K562 (cell line): ENCODE data around the gene TSPOAP1. TPM values are rescaled to one million over a fixed set of nuclear protein-coding genes. Genes with fewer than 3 reads are reported as not detected.

ENCODE experiments used
- ATAC-seq: fragments of 200-7000 bp; cut with Tn5 transposase; 3 replicates; pipeline ENCODE4 v1.9.1; 2020; ENCODE audit warnings: moderate library complexity
- BruUV-seq: library from RNA; stranded (reverse); fragments of 400-500 nt; replicated peaks from 2 replicates; lab custom pipeline; 2021; lab: Mats Ljungman, UMichigan
- CTCF ChIA-PET: fragments of 300-600 bp; formaldehyde crosslinking; extraction: SDS; loops from one replicate; lab custom pipeline; 2021; ENCODE audit warnings: low intra/inter-chr PET ratio; lab: Yijun Ruan, JAX
- POLR2A ChIA-PET: fragments of 300-600, 350-650 bp; sonication (Branson Sonifier 250); formaldehyde crosslinking; extraction: SDS; loops from one replicate; lab custom pipeline; 2021; ENCODE audit warnings: antibody characterized with exemption, inconsistent platforms; lab: Yijun Ruan, JAX
- DNase-seq, 4 experiments: peaks; one replicate each; pipeline versions ENCODE4 v3.0.0 to v3.0.0-alpha.2; 2011 to 2018; ENCODE audit warnings: low spot score in 3 of 4, mixed read lengths in 3 of 4; ENCODE audit errors: extremely low read depth in 1 of 4
- FAIRE-seq: peaks from 2 replicates; lab custom pipeline; 2011; peaks lifted over from hg19 to GRCh38; lab: Jason Lieb, UNC
- H2AFZ ChIP-seq: 2 replicates; pipeline ENCODE4 v1.6.0; 2011; ENCODE audit warnings: low read depth, low read length, control low read depth, inconsistent platforms
- H3K27ac ChIP-seq: fragments of 200-600 bp; 3 replicates; pipeline ENCODE4 v1.8.0; 2011; ENCODE audit warnings: low read depth, mild to moderate bottlenecking, control low read depth, inconsistent platforms, low read length, moderate library complexity, mixed read lengths; ENCODE audit errors: extremely low read depth
- H3K27me3 ChIP-seq, 2 experiments: fragments of 300-600 bp in 1 of 2; 2 replicates in 1 of 2; 3 replicates in 1 of 2; pipeline versions ENCODE4 v1.6.0 to v1.8.0; 2011; ENCODE audit warnings: inconsistent platforms in 2 of 2, low read length in 2 of 2, mild to moderate bottlenecking in 1 of 2, mixed read lengths in 1 of 2, moderate library complexity in 1 of 2; ENCODE audit not compliant: control insufficient read depth in 2 of 2, insufficient read depth in 2 of 2
- H3K36me3 ChIP-seq: fragments of 300-600 bp; 3 replicates; pipeline ENCODE4 v1.8.0; 2011; ENCODE audit warnings: mild to moderate bottlenecking, low read length, inconsistent platforms; ENCODE audit not compliant: control insufficient read depth, insufficient read depth
- H3K4me1 ChIP-seq, 2 experiments: fragments of 200-600 bp in 1 of 2; replicated peaks in 1 of 2; 2 replicates in 1 of 2; 3 replicates in 1 of 2; pipeline versions ENCODE4 v1.5.1 to v1.8.0; 2011; ENCODE audit warnings: inconsistent platforms in 2 of 2, low read length in 2 of 2, mild to moderate bottlenecking in 1 of 2, mixed read lengths in 1 of 2, moderate library complexity in 1 of 2; ENCODE audit not compliant: control insufficient read depth in 2 of 2, insufficient read depth in 2 of 2
- H3K4me2 ChIP-seq: 2 replicates; pipeline ENCODE4 v1.6.1; 2011; ENCODE audit warnings: low read length, control low read depth, inconsistent platforms, mixed read lengths; ENCODE audit not compliant: insufficient read depth
- H3K4me3 ChIP-seq: fragments of 200-600 bp; sonication (generic), shearing (Covaris generic); 2 replicates; pipeline ENCODE4 v1.5.1; 2016; ENCODE audit warnings: control low read depth, inconsistent platforms
- H3K79me2 ChIP-seq: fragments of 200-600 bp; 3 replicates; pipeline ENCODE4 v1.8.0; 2011; ENCODE audit warnings: low read length, inconsistent platforms; ENCODE audit not compliant: control insufficient read depth, insufficient read depth
- H3K9ac ChIP-seq, 2 experiments: 2 replicates each; pipeline versions ENCODE4 v1.6.0 to v1.6.1; 2011; ENCODE audit warnings: low read depth in 2 of 2, low read length in 2 of 2, control low read depth in 1 of 2, inconsistent platforms in 1 of 2, mild to moderate bottlenecking in 1 of 2, mixed read lengths in 1 of 2; ENCODE audit not compliant: insufficient read depth in 1 of 2
- H3K9me1 ChIP-seq: one replicate; pipeline ENCODE4 v1.6.0; 2011; ENCODE audit warnings: inconsistent platforms, mild to moderate bottlenecking, low read length, moderate library complexity; ENCODE audit not compliant: control insufficient read depth, insufficient read depth
- H3K9me3 ChIP-seq: replicated peaks from 2 replicates; pipeline ENCODE4 v1.5.1; 2011; ENCODE audit warnings: low read depth, low read length, inconsistent platforms; ENCODE audit not compliant: control insufficient read depth, insufficient read depth
- H4K20me1 ChIP-seq: replicated peaks from 2 replicates; pipeline ENCODE4 v1.6.1; 2011; ENCODE audit warnings: low read length, inconsistent platforms, mixed read lengths; ENCODE audit not compliant: control insufficient read depth, insufficient read depth
- CCAR2 ChIP-seq: fragments of 200-400 bp; formaldehyde crosslinking; IDR thresholded peaks from 2 replicates; pipeline ENCODE4 v1.6.1; 2017; ENCODE audit warnings: mild to moderate bottlenecking, low read depth, low read length
- FOXP1 ChIP-seq: sonication (generic); formaldehyde crosslinking; IDR thresholded peaks from 2 replicates; pipeline ENCODE4 v1.8.0; 2022; ENCODE audit warnings: mild to moderate bottlenecking, missing genetic modification reagents
- SIRT6 ChIP-seq: IDR thresholded peaks from one replicate; pipeline ENCODE4 v1.6.1; 2012; ENCODE audit warnings: low read depth, mild to moderate bottlenecking, control low read depth, inconsistent platforms, low read length, moderate library complexity
- ZEB2 ChIP-seq: fragments of 450-650 bp; IDR thresholded peaks from 2 replicates; pipeline ENCODE4 v1.6.1; 2016
- ZNF707 ChIP-seq: fragments of 250-450 bp; sonication (Bioruptor Pico); conservative IDR thresholded peaks from 2 replicates; pipeline ENCODE4 v1.8.0; 2022; ENCODE audit warnings: inconsistent platforms, mild to moderate bottlenecking, moderate library complexity
- ZNF77 ChIP-seq: fragments of 250-450 bp; sonication (Bioruptor Pico); IDR thresholded peaks from 2 replicates; pipeline ENCODE4 v1.5.0; 2020
- WGBS: fragments of 100-300 bp; shearing (Covaris generic); methylation state at CpG from one replicate; pipeline ENCODE4 v1.1.6; 2016; ENCODE audit warnings: low coverage, mixed read lengths; ENCODE audit not compliant: insufficient coverage; ENCODE audit errors: missing lambda C conversion rate; 5-methylcytosine and 5-hydroxymethylcytosine counted together
- in situ Hi-C: fragments of 300-500 bp; cut with MboI; formaldehyde crosslinking; loops from 4 replicates; pipeline ENCODE4 v1.15.0; 2018; ENCODE audit warnings: inconsistent platforms, mixed read lengths
- intact Hi-C: fragments of 100-400 bp; cut with micrococcal nuclease; formaldehyde crosslinking; loops from 2 replicates; pipeline ENCODE4 v1.14.2; 2022
- polyA plus RNA-seq, 8 experiments: library from polyadenylated mRNA; depleted of rRNA in 4 of 8; stranded (reverse) in 5 of 8; unstranded in 3 of 8; fragments of >200 nt; fragmentation: Nextera tagmentation in 2 of 8; fragmentation: Illumina TruSeq in 1 of 8; extraction: Ambion mirVana in 2 of 8; extraction: Trizol in 1 of 8; gene quantifications; 2 replicates each; pipeline versions ENCODE4 v1.2.1 to v1.2.3, GENCODE V29; 2011 to 2014; ENCODE audit warnings: inconsistent platforms in 1 of 8, missing spikeins in 1 of 8
- total RNA-seq, 7 experiments: library from RNA; depleted of rRNA in 6 of 7; stranded (reverse); fragments of >200 nt in 6 of 7; fragmentation: Illumina TruSeq in 2 of 7; extraction: Trizol in 2 of 7; gene quantifications; 2 replicates each; pipeline versions ENCODE4 v1.2.1 to v1.2.3, GENCODE V29; 2011 to 2021; ENCODE audit warnings: low replicate concordance in 1 of 7
- TF ChIP-seq, protein P1 (sequence below), 2 experiments: fragments of 450-650 bp in 1 of 2; sonication (generic) in 1 of 2; formaldehyde crosslinking; conservative IDR thresholded peaks; 2 replicates each; pipeline versions ENCODE4 v1.4.0 to v1.8.1; 2020 to 2022; ENCODE audit warnings: mild to moderate bottlenecking in 1 of 2, missing genetic modification reagents in 1 of 2

The TSPOAP1 gene
- total and polyA plus RNA-seq, 9 of the 15 experiments (the other 6 are each of a cell fraction or from before 2014, with no cell fraction given): 0.87 to 3.9 (median 1.8) TPM; not detected in 2

DNA sequence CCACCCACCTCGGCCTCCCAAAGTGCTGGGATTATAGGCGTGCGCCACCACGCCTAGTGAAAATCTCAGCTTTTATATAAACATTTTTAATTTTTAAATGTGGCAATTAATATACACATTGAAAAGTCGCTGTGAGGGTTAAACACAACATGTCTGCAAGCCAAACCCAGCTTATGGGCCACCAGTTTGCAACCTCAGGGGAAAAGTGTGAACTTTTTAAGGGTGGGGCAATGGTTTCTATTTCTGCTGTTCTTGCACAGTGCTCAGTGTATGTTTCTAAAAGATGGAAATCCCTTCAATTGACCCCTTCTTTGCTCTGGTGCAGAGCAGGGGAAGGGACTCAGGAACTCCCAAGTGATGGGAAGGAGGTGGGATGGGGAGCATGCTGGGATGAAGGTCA, 41.7 kb upstream of the TSPOAP1 start:
- no peaks in the 10 kb centered on the region for H3K79me2 ChIP-seq
- peaks cover 13 to 21% of the 10 kb centered on the region in 2 experiments; a peak in 4 of 5 replicates for H3K4me1 ChIP-seq
- H4K20me1 ChIP-seq: no peaks in the 10 kb centered on the region
- no peak for ATAC-seq
- H3K9me1 ChIP-seq: no peaks in the 10 kb centered on the region
- no peak overlapping the region for H3K9ac ChIP-seq
- no TSS peak for BruUV-seq
- H3K9me3 ChIP-seq: no peaks in the 10 kb centered on the region
- ChIA-PET POLR2A (interaction anchor here (0.8 to 4.4 kb wide), 4 partner anchors 11 to 45 kb away, joined by 3 to 23 read pairs (median 4); no protein-coding TSS in a partner anchor), CTCF (no interaction called here)
- no peaks in the 10 kb centered on the region for H3K27me3 ChIP-seq
- H3K4me3 ChIP-seq: no peak overlapping the region
- H2AFZ ChIP-seq: no peak overlapping the region
- DNase-seq: no peak
- intact Hi-C loops: no loop called here
- 77% methylated on average over 5 of the region's 5 CpGs for WGBS
- no peak overlapping the region for H3K4me2 ChIP-seq
- H3K36me3 ChIP-seq: no peaks in the 10 kb centered on the region
- FAIRE-seq: no peak
- no peak overlapping the region for H3K27ac ChIP-seq
- TF ChIP-seq, protein P1, sequence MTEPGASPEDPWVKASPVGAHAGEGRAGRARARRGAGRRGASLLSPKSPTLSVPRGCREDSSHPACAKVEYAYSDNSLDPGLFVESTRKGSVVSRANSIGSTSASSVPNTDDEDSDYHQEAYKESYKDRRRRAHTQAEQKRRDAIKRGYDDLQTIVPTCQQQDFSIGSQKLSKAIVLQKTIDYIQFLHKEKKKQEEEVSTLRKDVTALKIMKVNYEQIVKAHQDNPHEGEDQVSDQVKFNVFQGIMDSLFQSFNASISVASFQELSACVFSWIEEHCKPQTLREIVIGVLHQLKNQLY (CRISPR knock-in tag; conservative IDR thresholded peaks at IDR 0.05): no peak
- TF ChIP-seq FOXP1 (CRISPR knock-in tag) (no peak), ZNF707 (CRISPR knock-in tag) (no peak), ZNF77 (no peak), SIRT6 (no peak), ZEB2 (no peak), CCAR2 (no peak)
- in situ Hi-C loops: no loop called here
